Upper lobe of right lung (tissue), 1 donor: ENCODE results near the gene MFSD8. TPM values are rescaled to one million over a fixed set of nuclear protein-coding genes. Genes with fewer than 3 reads are reported as not detected.
"Not testable (repeated sequence)": the region's sequence is repeated elsewhere in the genome, so short reads cannot be mapped to it uniquely, and the experiment has no call there.

Experiments used
- ATAC-seq: fragments of 200-7000 bp; cut with Tn5 transposase; one replicate; pipeline ENCODE4 v1.9.1; 2020; ENCODE audit warnings: mild to moderate bottlenecking, moderate library complexity
- DNase-seq: peaks from one replicate; pipeline ENCODE4 v3.0.0-alpha.2; 2020
- H3K27ac ChIP-seq: fragments of 200-600 bp; one replicate; pipeline ENCODE4 v1.8.0; 2022
- H3K27me3 ChIP-seq: fragments of 200-600 bp; one replicate; pipeline ENCODE4 v1.8.0; 2022; ENCODE audit warnings: mild to moderate bottlenecking
- H3K36me3 ChIP-seq: fragments of 200-600 bp; one replicate; pipeline ENCODE4 v1.8.0; 2022
- H3K4me1 ChIP-seq: fragments of 200-600 bp; one replicate; pipeline ENCODE4 v1.8.0; 2022
- H3K4me3 ChIP-seq: fragments of 200-600 bp; one replicate; pipeline ENCODE4 v1.8.0; 2022; ENCODE audit warnings: mild to moderate bottlenecking
- H3K9me3 ChIP-seq: fragments of 200-600 bp; one replicate; pipeline ENCODE4 v1.8.0; 2022
- intact Hi-C: fragments of 100-400 bp; cut with DNase I; formaldehyde crosslinking; loops from one replicate; pipeline ENCODE4 v1.11.0; 2022
- total RNA-seq: library from RNA; stranded (reverse); fragmentation: NEBNext Ultra II Directional; extraction: Animal tissue kit (Norgen Biotek cat#: 25700); gene quantifications from one replicate; pipeline ENCODE4 v1.2.1, GENCODE V29; 2021
- TF ChIP-seq, protein P1 (sequence below): fragments of 200-600 bp; IDR thresholded peaks from one replicate; pipeline ENCODE4 v1.8.0; 2022; ENCODE audit warnings: antibody characterized with exemption
- donor health status: DM: no; HTN: yes; CAD: no; lungs with severe emphysema.

Gene MFSD8
- total RNA-seq, 1 donor from 2014 or later = 27.8 TPM

DNA sequence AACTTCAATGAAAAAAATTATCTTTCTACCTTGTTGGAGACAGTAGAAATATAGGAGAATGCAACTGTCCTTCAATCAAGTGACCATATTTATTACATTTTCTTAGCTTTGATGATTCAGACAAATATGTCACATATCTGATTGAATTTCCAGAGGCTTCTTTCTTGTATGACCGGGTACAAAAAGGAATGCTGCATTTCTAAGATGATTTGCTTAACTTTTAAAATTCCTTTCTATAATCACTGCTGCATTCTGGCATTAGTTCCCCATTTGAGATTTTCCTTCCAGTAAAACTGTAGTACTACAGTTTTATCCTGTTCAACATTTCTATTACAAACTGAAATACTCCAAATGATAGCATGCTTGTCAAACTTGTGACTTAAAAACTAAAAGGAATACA is 5.2 kb downstream of the MFSD8 start:
- no peaks in the 10 kb centered on the region for H3K9me3 ChIP-seq
- no peaks in the 10 kb centered on the region for H3K27me3 ChIP-seq
- H3K27ac ChIP-seq = no peak overlapping the region
- no peaks in the 10 kb centered on the region for H3K4me1 ChIP-seq
- intact Hi-C loops = no loop called here
- no peak overlapping the region for H3K4me3 ChIP-seq
- H3K36me3 ChIP-seq = peaks cover 12% of the 10 kb centered on the region
- ATAC-seq (no peak), DNase-seq (no peak)
- TF ChIP-seq, protein P1, sequence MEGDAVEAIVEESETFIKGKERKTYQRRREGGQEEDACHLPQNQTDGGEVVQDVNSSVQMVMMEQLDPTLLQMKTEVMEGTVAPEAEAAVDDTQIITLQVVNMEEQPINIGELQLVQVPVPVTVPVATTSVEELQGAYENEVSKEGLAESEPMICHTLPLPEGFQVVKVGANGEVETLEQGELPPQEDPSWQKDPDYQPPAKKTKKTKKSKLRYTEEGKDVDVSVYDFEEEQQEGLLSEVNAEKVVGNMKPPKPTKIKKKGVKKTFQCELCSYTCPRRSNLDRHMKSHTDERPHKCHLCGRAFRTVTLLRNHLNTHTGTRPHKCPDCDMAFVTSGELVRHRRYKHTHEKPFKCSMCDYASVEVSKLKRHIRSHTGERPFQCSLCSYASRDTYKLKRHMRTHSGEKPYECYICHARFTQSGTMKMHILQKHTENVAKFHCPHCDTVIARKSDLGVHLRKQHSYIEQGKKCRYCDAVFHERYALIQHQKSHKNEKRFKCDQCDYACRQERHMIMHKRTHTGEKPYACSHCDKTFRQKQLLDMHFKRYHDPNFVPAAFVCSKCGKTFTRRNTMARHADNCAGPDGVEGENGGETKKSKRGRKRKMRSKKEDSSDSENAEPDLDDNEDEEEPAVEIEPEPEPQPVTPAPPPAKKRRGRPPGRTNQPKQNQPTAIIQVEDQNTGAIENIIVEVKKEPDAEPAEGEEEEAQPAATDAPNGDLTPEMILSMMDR = no peak

GRCh38 chr4:127957105-127957504 is 7.9 kb downstream of the MFSD8 start:
- no peaks in the 10 kb centered on the region for H3K27me3 ChIP-seq
- TF ChIP-seq, protein P1 = no peak
- no peak for ATAC-seq
- no peak overlapping the region for H3K4me3 ChIP-seq
- peaks cover 14% of the 10 kb centered on the region for H3K36me3 ChIP-seq
- no peak for DNase-seq
- H3K9me3 ChIP-seq = no peaks in the 10 kb centered on the region
- intact Hi-C loops = no loop called here
- no peaks in the 10 kb centered on the region for H3K4me1 ChIP-seq
- H3K27ac ChIP-seq = no peak overlapping the region

DNA sequence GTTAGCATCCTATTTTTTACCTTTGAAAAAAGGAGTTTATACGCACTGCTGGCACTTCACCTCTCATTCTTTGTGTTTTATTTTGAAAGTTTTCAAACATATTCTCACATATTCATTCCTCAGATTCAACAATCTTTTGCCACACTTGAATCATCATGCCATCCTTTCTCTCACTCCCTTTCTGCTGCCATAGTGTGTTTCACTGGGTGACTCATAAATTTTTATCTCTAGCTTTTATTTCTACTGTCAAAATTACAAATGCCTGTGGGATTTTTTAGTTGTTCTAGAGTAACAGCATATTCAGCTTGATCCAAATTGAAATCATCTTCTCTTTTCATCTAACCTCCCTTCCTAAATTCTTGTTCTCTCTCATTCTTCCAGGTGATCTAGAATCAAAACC is 28.0 kb downstream of the MFSD8 start:
- TF ChIP-seq, protein P1 = no peak
- ATAC-seq (no peak), DNase-seq (no peak)
- intact Hi-C loops = no loop called here
- no peak overlapping the region for H3K4me3 ChIP-seq
- no peaks in the 10 kb centered on the region for H3K9me3 ChIP-seq
- H3K36me3 ChIP-seq = peaks cover 15% of the 10 kb centered on the region
- H3K4me1 ChIP-seq = no peaks in the 10 kb centered on the region
- H3K27me3 ChIP-seq = no peaks in the 10 kb centered on the region
- no peak overlapping the region for H3K27ac ChIP-seq

DNA sequence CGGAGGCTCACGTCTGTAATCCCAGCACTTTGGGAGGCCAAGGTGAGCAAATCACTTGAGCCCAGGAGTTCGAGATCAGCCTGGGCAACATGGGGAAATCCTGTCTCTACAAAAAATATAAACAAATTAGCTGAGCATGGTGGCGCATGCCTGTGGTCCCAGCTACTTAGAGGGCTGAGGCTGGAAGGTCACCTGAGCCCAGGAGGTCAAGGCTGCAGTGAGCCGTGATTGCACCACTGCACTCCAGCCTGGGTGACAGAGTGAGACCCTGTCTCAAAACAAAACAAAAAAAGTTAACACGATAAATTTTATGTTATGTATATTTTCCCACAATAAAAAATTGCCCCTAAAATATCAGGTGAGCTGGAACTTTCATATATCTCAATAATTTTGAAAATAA is 33.1 kb downstream of the MFSD8 start:
- DNase-seq = not testable (repeated sequence)

GRCh38 chr4:127930175-127930574 is 34.8 kb downstream of the MFSD8 start:
- H3K27ac ChIP-seq = no peak overlapping the region
- H3K4me3 ChIP-seq = no peak overlapping the region
- no peak for ATAC-seq
- H3K27me3 ChIP-seq = no peaks in the 10 kb centered on the region
- peaks cover 15% of the 10 kb centered on the region for H3K36me3 ChIP-seq
- H3K9me3 ChIP-seq = no peaks in the 10 kb centered on the region
- TF ChIP-seq, protein P1 = no peak
- intact Hi-C loops = no loop called here
- no peak for DNase-seq
- no peaks in the 10 kb centered on the region for H3K4me1 ChIP-seq

More for the DNA sequence above, 33.1 kb downstream of the MFSD8 start:
- H3K4me3 ChIP-seq, intact Hi-C loops, H3K9me3 ChIP-seq, H3K27me3 ChIP-seq, ATAC-seq, H3K4me1 ChIP-seq, H3K27ac ChIP-seq: not testable (repeated sequence)
- H3K36me3 ChIP-seq = peaks cover 15% of the 10 kb centered on the region

GRCh38 chr4:127925720-127926119 is 39.3 kb downstream of the MFSD8 start:
- ATAC-seq = not testable (repeated sequence)

DNA sequence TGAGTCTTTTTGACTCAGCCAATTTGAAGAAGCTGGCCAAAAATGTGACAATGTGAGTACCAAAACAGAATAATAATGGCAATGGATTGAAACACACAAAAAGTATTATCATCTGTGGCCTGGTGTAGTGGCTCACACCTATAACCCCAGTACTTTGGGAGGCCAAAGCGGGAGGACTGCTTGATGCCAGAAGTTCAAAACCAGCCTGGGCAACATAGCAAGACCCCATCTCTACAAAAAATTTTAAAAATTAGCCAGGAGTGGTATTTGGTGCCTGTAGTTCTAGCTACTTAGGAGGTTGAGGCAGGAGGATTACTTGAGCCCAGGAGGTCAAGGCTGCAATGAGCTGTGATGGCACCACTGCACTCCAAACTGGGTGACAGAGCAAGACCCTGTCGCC is 42.7 kb downstream of the MFSD8 start:
- ATAC-seq (no peak), DNase-seq (no peak)
- Histone ChIP-seq H3K27ac (no peak overlapping the region), H3K4me1 (no peaks in the 10 kb centered on the region), H3K4me3 (no peak overlapping the region), H3K27me3 (no peaks in the 10 kb centered on the region), H3K9me3 (no peaks in the 10 kb centered on the region), H3K36me3 (peaks cover 32% of the 10 kb centered on the region)
- intact Hi-C loops = no loop called here
- TF ChIP-seq, protein P1 = no peak

More at GRCh38 chr4:127925720-127926119, 39.3 kb downstream of the MFSD8 start:
- H3K9me3 ChIP-seq, intact Hi-C loops, DNase-seq, H3K4me3 ChIP-seq, H3K27ac ChIP-seq, H3K27me3 ChIP-seq, H3K4me1 ChIP-seq: not testable (repeated sequence)
- peaks cover 29% of the 10 kb centered on the region for H3K36me3 ChIP-seq
